CD14-positive monocyte (primary cell): ENCODE measurements around the gene PER1. TPM values are rescaled to one million over a fixed set of nuclear protein-coding genes. Genes with fewer than 3 reads are reported as not detected.

Experiments
- DNase-seq, 3 donors: peaks; one replicate each; pipeline ENCODE4 v3.0.0-alpha.2; 2011 to 2022
- H2AFZ ChIP-seq: 2 replicates; pipeline ENCODE4 v1.6.0; 2012; ENCODE audit warnings: mild to moderate bottlenecking, low read depth, low read length, inconsistent platforms; ENCODE audit not compliant: insufficient read depth, poor library complexity, severe bottlenecking
- H3K27ac ChIP-seq, 2 donors: 1 replicate in 1 of 2; 2 replicates in 1 of 2; pipeline ENCODE4 v1.5.1; 2012 to 2013; ENCODE audit warnings: low read length in 2 of 2, control low read depth in 1 of 2, inconsistent platforms in 1 of 2, low read depth in 1 of 2, mild to moderate bottlenecking in 1 of 2
- H3K27me3 ChIP-seq, 2 donors: one replicate each; pipeline versions ENCODE4 v1.6.0 to v1.6.1; 2011 to 2013; ENCODE audit warnings: low read length in 2 of 2; ENCODE audit not compliant: control insufficient read depth in 2 of 2, insufficient read depth in 2 of 2
- H3K36me3 ChIP-seq, 2 donors: replicated peaks in 1 of 2; 1 replicate in 1 of 2; 2 replicates in 1 of 2; pipeline versions ENCODE4 v1.5.1 to v1.6.1; 2012 to 2013; ENCODE audit warnings: low read length in 2 of 2, control low read depth in 1 of 2, inconsistent platforms in 1 of 2, mild to moderate bottlenecking in 1 of 2; ENCODE audit not compliant: insufficient read depth in 2 of 2, control insufficient read depth in 1 of 2
- H3K4me1 ChIP-seq, 2 donors: 1 replicate in 1 of 2; 2 replicates in 1 of 2; pipeline versions ENCODE4 v1.5.1 to v1.6.1; 2012 to 2013; ENCODE audit warnings: low read length in 2 of 2, control low read depth in 1 of 2, inconsistent platforms in 1 of 2, mild to moderate bottlenecking in 1 of 2, moderate library complexity in 1 of 2; ENCODE audit not compliant: insufficient read depth in 2 of 2, control insufficient read depth in 1 of 2
- H3K4me2 ChIP-seq: replicated peaks from 2 replicates; pipeline ENCODE3; 2012; ENCODE audit warnings: low read length, moderate library complexity, mild to moderate bottlenecking; ENCODE audit not compliant: poor library complexity, severe bottlenecking; ENCODE audit errors: extremely low read depth
- H3K4me3 ChIP-seq, 3 experiments: fragments of 200-600 bp in 1 of 3; sonication (generic) in 1 of 3; replicated peaks in 1 of 3; 1 replicate in 2 of 3; 2 replicates in 1 of 3; pipeline ENCODE4 v1.5.1; 2011 to 2013; ENCODE audit warnings: low read length in 3 of 3, mild to moderate bottlenecking in 3 of 3, control low read depth in 2 of 3, low read depth in 2 of 3, inconsistent platforms in 1 of 3, moderate library complexity in 1 of 3
- H3K79me2 ChIP-seq: 2 replicates; pipeline ENCODE4 v1.6.0; 2012; ENCODE audit warnings: mild to moderate bottlenecking, control low read depth, inconsistent platforms, low read length, moderate library complexity; ENCODE audit not compliant: insufficient read depth
- H3K9ac ChIP-seq: 2 replicates; pipeline ENCODE4 v1.6.0; 2017; ENCODE audit warnings: low read length, mild to moderate bottlenecking; ENCODE audit not compliant: insufficient read depth, poor library complexity, severe bottlenecking
- H3K9me3 ChIP-seq, 2 donors: replicated peaks in 1 of 2; 1 replicate in 1 of 2; 2 replicates in 1 of 2; pipeline versions ENCODE4 v1.5.1 to v1.6.1; 2012 to 2013; ENCODE audit warnings: low read length in 2 of 2, control low read depth in 1 of 2; ENCODE audit not compliant: control insufficient read depth in 1 of 2, insufficient read depth in 1 of 2
- H4K20me1 ChIP-seq: 2 replicates; pipeline ENCODE4 v1.6.0; 2012; ENCODE audit warnings: mild to moderate bottlenecking, low read length, control low read depth, moderate library complexity; ENCODE audit not compliant: insufficient read depth
- H3K27ac Mint-ChIP-seq, 7 donors: one replicate each; pipeline ENCODE4 v1.8.0; 2020; ENCODE audit warnings: mild to moderate bottlenecking in 7 of 7, mixed read lengths in 7 of 7, moderate library complexity in 6 of 7, inconsistent platforms in 2 of 7
- H3K27me3 Mint-ChIP-seq, 3 donors: one replicate each; pipeline ENCODE4 v1.8.0; 2021 to 2022; ENCODE audit warnings: low read depth in 3 of 3, mild to moderate bottlenecking in 3 of 3, mixed read lengths in 3 of 3, moderate library complexity in 3 of 3, inconsistent platforms in 1 of 3
- H3K36me3 Mint-ChIP-seq, 2 donors: one replicate each; pipeline ENCODE4 v1.8.0; 2020; ENCODE audit warnings: mixed read lengths in 2 of 2, inconsistent platforms in 1 of 2, mild to moderate bottlenecking in 1 of 2
- H3K4me1 Mint-ChIP-seq: one replicate; pipeline ENCODE4 v1.8.0; 2020; ENCODE audit warnings: mild to moderate bottlenecking, mixed read lengths
- H3K4me3 Mint-ChIP-seq, 2 donors: one replicate each; pipeline ENCODE4 v1.8.0; 2020; ENCODE audit warnings: mild to moderate bottlenecking in 2 of 2, mixed read lengths in 2 of 2, moderate library complexity in 1 of 2
- H3K9me3 Mint-ChIP-seq, 7 donors: one replicate each; pipeline ENCODE4 v1.8.0; 2020 to 2022; ENCODE audit warnings: mixed read lengths in 7 of 7, mild to moderate bottlenecking in 6 of 7, moderate library complexity in 6 of 7, inconsistent platforms in 2 of 7
- CTCF ChIP-seq: fragments of 200-600 bp; IDR thresholded peaks from one replicate; pipeline ENCODE4 v1.8.0; 2022; ENCODE audit warnings: antibody characterized with exemption, mild to moderate bottlenecking
- WGBS: methylation state at CpG from one replicate; pipeline ENCODE4 v1.1.5; 2013; ENCODE audit warnings: missing lambda C conversion rate; ENCODE audit not compliant: insufficient coverage; 5-methylcytosine and 5-hydroxymethylcytosine counted together
- intact Hi-C, 2 donors: fragments of 100-400 bp; cut with micrococcal nuclease; formaldehyde crosslinking; loops; one replicate each; pipeline versions ENCODE4 v1.15.0 to v1.15.1; 2023
- polyA plus RNA-seq, 3 donors: library from polyadenylated mRNA; depleted of rRNA in 1 of 3; unstranded in 2 of 3; stranded (reverse) in 1 of 3; fragments of 300-500 nt in 2 of 3; fragments of >200 nt in 1 of 3; fragmentation: Illumina TruSeq in 2 of 3; gene quantifications; 1 replicate in 2 of 3; 2 replicates in 1 of 3; pipeline ENCODE4 v1.2.3, GENCODE V29; 2012 to 2021

PER1 gene
- polyA plus RNA-seq, 3 donors, result 5.6 to 457 (median 9.6) TPM

- peaks cover 18% of the 10 kb centered on the region for H4K20me1 ChIP-seq
- no peak overlapping the region for H3K9ac ChIP-seq
- TF ChIP-seq CTCF, result no peak
- peaks cover 37% of the 10 kb centered on the region for H3K79me2 ChIP-seq
- H3K36me3 Mint-ChIP-seq, result peaks cover 31 to 32% of the 10 kb centered on the region in 2 donors
- H2AFZ ChIP-seq, result no peak overlapping the region
- H3K4me3 ChIP-seq, result no peak overlapping the region
- H3K36me3 ChIP-seq, result peaks cover 19 to 26% of the 10 kb centered on the region in 2 donors
- H3K9me3 Mint-ChIP-seq, result peaks cover 0 to 2% (median 0%) of the 10 kb centered on the region in 7 donors
- DNase-seq, result no peak
- peak overlapping the region in 1 of 2 donors; percentile 74 for H3K4me3 Mint-ChIP-seq
- intact Hi-C loops, result loop anchor here (2.0 to 10.0 kb wide), 4 partner anchors 20 to 324 kb away; partner anchors contain the start of genes HES7 (in 1 of the 2) and KDM6B (in 1 of the 2)
- peaks cover 48% of the 10 kb centered on the region for H3K4me1 Mint-ChIP-seq
- H3K9me3 ChIP-seq, result no peaks in the 10 kb centered on the region
- H3K27me3 ChIP-seq, result no peaks in the 10 kb centered on the region
- H3K27ac ChIP-seq, result peak overlapping the region in 1 of 2 donors; percentile 34
- H3K4me2 ChIP-seq, result no peak overlapping the region
- WGBS, result no CpG with 5 or more reads among the region's 3 CpGs
- H3K4me1 ChIP-seq, result peaks cover 63 to 88% of the 10 kb centered on the region in 2 donors
- H3K27me3 Mint-ChIP-seq, result no peaks in the 10 kb centered on the region
- H3K27ac Mint-ChIP-seq, result peak overlapping the region in 5 of 7 donors; percentile 41 to 96 (median 64)
Measured at GRCh38 chr17:8159032-8159400, 6.8 kb upstream of the PER1 start.

DNA sequence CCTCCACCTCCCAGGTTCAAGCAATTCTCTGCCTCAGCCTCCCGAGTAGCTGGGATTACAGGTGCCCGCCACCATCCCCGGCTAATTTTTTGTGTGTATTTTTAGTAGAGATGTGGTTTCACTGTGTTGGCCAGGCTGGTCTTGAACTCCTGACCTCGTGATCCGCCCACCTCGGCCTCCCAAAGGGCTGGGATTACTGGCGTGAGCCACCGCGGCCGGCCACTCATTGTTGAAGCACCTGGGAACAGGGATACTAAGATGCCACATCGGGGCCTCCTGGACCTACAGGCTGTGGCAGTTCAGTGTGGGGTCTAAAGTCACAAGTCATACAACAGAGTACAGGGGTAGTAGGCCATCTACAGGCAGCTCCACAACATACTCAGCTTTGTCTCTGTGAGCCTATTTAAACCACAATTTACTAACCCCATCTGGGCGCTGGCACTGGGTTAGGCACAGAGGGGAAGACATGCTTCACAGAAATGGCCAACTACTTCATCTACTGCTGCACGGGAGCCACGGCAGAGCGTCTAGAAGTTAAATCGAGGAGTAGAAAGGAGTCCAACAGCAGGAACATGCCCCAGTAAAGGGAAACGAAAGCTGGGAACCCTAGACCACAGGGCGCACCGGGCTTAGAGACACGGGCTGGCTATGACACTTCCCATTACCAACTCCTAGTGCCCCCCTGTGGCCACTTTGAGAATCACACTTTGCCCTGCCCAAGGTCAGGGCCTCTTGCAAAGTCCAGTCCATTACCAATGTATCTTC, 6.2 kb upstream of the PER1 start:
- peaks cover 63 to 88% of the 10 kb centered on the region in 2 donors for H3K4me1 ChIP-seq
- 29% methylated on average over 8 of the region's 20 CpGs for WGBS
- intact Hi-C loops, result loop anchor here (2.0 to 10.0 kb wide), 4 partner anchors 20 to 324 kb away; partner anchors contain the start of genes HES7 (in 1 of the 2) and KDM6B (in 1 of the 2)
- peak; percentile 92 for TF ChIP-seq CTCF
- no peak overlapping the region for H2AFZ ChIP-seq
- peaks cover 34 to 35% of the 10 kb centered on the region in 2 donors for H3K36me3 Mint-ChIP-seq
- no peaks in the 10 kb centered on the region for H3K27me3 Mint-ChIP-seq
- no peaks in the 10 kb centered on the region for H3K27me3 ChIP-seq
- H3K4me1 Mint-ChIP-seq, result peaks cover 44% of the 10 kb centered on the region
- peak overlapping the region in 1 of 3 experiments; percentile 49 for H3K4me3 ChIP-seq
- peaks cover 0 to 2% (median 0%) of the 10 kb centered on the region in 7 donors for H3K9me3 Mint-ChIP-seq
- H3K27ac Mint-ChIP-seq, result peak overlapping the region in 5 of 7 donors; percentile 94 to 96 (median 95)
- H3K4me2 ChIP-seq, result peak overlapping the region; percentile 53
- peak; percentile 90 to 95 (median 92) for DNase-seq
- peaks cover 19 to 26% of the 10 kb centered on the region in 2 donors for H3K36me3 ChIP-seq
- peaks cover 37% of the 10 kb centered on the region for H3K79me2 ChIP-seq
- H3K9me3 ChIP-seq, result no peaks in the 10 kb centered on the region
- peak overlapping the region; percentile 71 to 80 for H3K27ac ChIP-seq
- peak overlapping the region; percentile 4 for H3K9ac ChIP-seq
- H4K20me1 ChIP-seq, result peaks cover 20% of the 10 kb centered on the region
- peak overlapping the region; percentile 73 to 74 for H3K4me3 Mint-ChIP-seq
